Activated CD8-positive, alpha-beta memory T cell treated with anti-CD3 and anti-CD28 coated beads for 1 hour (primary cell): ENCODE measurements around the gene NRIP3.

Source experiments
- DNase-seq, 2 donors: peaks; one replicate each; pipeline ENCODE4 v3.0.0-alpha.2; 2020; ENCODE audit warnings: low read depth in 1 of 2; ENCODE audit errors: extremely low read depth in 1 of 2

NRIP3 gene

DNA sequence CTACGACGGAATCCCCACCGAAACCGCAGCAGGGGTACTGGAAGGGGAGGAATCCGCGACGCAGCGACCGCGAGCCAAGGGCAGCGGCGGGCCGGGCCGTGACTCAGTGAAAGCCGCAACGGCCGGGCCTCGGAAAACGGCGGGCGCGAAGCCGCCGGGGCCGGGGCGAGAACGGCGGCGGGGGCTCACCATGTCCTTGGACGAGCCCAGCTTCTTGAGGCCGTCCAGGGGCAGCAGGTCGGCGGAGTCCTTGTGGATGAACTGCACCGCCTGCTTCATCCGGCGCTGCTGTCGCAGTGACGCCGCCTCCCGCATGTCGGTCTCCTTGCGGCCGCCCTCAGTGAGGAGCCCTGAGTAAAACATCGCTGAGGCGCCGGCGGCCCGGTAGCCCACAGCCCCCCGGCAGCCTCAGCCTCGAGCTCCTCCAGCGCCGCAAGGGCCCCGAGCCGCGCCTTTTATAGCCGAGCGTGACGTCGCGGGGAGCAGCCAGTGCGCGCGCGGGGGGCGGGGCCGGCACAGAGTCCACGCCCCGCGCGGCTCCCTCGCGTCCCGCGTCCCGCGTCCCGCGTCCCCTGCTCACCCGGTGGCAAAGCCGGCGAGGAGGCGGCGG lies at the start of gene NRIP3:
Gene NRIP3 (minus strand): TSS at position 429 of the 610 bp plus-strand sequence. CDS start 66 bp downstream, at position 363.
- DNase-seq: peak; percentile 59 to 67

DNA sequence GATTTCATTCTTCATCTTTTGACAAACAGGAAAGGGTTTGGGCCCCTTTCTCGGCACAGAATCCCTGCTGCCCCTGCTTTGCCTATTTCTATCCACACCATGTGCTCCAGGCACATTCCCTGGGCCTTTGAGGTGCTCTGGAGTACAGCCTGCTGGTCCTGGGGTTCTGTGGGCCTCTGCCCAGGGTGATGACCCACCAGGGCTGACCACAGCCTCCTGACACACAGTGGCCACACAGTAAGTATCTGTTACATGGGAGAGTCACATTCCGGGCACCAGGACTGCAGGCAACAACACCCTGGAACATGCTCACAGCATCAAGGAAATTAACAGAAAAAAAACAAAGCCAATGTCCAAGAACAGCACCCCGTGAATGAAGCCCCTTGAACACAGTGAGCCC lies 48.5 kb upstream of the NRIP3 start:
- DNase-seq: no peak

DNA sequence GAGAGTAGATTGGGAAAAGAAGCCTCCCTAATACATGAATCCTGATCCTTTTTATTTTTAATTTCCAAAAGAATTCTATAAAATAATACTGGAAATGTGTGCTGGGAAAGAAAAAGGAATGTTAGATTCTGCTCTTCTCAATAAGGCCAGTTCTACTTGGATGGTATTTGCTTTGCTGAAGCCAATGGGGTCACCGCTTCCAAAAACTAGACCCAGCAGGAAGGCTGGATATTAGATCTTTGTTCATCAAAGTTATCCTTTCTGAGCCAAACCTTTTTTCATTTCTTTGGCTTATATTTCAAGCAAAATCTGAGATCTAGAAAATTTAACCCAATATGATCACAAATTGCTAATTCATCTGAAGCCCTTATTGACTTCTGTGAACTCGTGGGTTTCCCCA lies 46.2 kb upstream of the NRIP3 start:
- no peak for DNase-seq

DNA sequence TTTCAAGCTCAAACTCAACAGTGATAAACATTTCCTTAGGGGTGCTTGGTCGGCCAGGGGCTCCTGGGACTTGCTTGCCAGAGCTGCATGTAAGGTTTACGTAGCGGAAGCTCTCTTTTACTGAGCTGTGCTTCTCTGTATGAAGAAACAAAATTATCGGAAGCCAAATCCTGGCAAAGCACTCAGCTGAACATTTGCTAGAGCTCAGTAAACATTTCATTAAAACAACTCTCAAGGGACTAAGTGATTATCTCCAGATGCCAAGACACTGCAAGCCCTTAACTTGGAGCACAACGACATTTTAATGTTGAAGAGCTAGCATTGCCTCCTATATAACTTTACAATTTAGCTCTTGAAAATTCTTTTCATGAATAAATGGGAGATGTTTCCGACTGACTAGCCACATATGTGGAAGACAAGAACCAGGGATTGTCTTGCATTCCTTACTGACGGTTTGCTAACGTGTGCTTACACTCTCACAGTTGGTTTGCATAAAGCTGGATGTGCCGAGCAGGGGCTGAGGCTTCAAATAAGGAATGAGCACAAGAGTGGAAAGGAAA lies 44.2 kb upstream of the NRIP3 start:
- no peak for DNase-seq

DNA sequence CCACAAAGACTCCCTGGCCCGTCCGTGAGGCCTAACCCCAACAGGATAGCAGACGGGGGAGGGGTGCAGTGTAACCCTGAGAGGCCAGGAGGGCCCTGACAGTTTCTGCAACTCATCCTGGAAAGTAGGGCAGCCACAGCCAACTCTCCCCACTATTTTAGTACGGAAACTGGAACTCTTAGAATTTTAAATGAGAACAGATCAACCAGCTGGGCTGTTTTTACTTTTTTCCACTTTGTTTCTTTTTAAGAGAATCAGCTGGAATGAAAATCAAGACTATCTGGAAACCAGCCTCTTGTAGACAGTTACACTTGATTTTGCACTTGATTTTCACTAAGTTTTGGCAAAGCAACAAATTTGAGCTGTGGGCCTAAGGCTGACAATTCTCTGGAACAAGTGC lies 42.7 kb upstream of the NRIP3 start:
- no peak for DNase-seq

DNA sequence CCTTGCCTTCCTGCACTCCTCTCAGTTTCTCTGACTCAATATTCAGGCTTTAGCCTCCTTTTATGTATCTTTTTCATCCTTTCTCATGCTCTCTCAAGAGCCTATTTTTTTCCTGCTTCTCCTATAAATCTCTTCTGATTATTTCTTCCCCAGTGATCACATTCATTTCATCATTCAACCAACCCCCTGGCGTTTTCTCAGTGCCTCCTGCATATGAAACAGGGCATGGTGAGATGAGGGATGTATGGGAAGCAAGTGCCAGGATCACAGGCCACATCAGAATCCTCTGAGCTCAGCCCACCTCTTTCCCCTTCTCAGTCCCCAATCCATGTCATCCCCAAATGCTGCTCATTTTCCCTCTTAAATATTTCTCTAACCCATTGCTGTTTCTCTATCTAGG lies 38.7 kb upstream of the NRIP3 start:
- no peak for DNase-seq

DNA sequence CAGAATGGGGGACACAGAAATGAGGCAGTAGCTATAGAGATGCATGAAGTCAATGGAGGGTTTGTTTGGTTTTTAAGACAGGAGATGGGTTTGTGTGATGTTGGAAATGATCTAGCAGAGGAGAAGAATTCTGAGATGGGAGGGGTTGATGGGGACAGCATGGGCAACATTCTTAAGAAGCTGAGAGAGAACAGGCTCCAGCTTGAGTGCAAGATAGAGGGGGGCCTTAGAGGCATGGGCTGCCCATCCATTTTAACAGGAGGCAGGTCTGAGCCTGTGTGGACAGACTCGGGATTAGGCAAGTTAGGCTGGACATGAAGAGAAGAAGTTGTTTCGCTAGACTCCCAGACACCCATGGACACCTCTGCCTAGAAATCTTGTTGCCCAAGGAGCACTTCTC lies 37.9 kb upstream of the NRIP3 start:
- no peak for DNase-seq

DNA sequence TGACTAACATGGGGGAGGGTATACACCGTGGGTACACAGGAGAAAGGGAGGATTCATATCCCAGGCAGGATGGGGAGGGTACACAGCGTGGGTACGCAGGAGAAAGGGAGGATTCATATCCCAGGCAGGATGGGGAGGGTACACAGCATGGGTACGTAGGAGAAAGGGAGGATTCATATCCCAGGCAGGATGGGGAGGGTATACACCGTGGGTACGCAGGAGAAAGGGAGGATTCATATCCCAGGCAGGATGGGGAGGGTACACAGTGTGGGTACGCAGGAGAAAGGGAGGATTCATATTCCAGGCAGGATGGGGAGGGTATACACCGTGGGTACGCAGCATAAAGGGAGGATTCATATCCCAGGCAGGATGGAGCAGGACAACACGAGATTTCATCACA lies 36.6 kb upstream of the NRIP3 start:
- DNase-seq: no peak

DNA sequence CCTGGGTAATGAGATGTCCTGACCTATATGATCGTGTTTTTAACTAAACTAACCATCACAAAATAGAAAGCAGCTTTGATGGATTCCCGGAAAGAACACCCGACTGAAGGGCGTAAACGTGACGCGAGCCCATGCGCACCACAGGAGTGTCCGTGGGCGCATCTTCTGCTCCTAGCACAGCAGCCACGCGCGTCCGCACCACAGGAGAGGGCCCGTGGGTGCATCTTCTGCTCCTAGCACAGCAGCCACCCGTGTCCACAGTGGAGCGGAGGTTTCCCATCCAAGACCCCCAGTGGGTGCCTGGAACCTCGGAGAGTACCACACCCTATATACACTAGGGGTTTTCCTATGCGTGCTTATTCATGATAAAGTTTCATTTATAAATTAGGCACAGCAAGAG lies 36.1 kb upstream of the NRIP3 start:
- no peak for DNase-seq

DNA sequence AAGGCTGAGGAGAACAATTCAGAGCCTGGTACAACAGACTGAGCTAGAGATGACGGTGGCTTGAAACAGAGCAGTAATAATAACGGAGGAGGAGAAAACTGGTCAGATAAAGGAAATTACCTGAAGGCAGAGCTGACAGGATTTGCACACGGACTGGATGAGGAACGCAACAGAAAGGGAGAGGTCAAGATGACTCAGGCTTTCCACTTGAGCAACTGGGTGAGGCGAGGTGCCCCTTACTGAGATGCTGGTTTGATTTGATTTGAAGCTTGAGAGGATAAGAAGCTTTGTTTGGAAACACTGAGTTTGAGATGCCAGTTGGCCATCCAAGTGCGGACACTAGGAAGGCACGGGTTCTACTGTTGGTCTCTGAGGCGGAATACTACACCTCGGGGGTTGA lies 35.4 kb upstream of the NRIP3 start:
- no peak for DNase-seq

DNA sequence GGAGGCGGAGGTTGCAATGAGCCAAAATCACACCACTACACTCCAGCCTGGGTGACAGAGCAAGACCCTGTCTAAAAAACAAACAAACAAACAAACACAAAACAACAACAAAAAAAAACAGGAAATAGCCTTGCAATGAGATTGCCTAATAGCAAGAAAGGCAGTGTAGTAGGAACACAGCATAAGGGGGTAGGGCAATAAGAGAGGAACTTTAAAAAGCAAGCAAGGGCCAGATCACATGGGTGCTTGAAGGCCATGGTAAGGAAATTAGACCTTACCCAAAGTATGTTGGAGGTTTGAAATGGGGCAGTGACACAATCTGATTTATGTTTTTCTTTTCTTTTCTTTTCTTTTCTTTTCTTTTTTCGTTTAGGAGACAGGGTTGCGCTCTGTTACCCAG lies 34.7 kb upstream of the NRIP3 start:
- DNase-seq: no peak

DNA sequence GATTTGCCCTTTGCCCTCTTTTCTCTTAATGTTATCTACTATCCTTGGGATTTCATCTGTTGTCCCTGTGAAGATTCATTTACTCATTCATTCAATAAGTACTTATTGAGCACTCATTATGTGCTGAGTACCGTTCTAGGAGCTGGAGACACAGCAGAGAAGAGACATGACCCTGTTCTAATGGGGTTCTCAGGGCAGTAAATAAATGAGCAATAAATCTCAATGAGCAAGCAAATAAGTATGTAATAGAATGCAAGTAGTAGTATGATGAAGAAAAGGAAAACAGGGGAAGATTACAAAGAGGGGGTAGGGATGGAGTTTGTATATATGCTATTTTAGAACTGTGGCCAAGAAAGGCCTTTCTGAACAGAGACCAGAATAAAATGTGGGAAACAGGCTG lies 34.2 kb upstream of the NRIP3 start:
- no peak for DNase-seq

DNA sequence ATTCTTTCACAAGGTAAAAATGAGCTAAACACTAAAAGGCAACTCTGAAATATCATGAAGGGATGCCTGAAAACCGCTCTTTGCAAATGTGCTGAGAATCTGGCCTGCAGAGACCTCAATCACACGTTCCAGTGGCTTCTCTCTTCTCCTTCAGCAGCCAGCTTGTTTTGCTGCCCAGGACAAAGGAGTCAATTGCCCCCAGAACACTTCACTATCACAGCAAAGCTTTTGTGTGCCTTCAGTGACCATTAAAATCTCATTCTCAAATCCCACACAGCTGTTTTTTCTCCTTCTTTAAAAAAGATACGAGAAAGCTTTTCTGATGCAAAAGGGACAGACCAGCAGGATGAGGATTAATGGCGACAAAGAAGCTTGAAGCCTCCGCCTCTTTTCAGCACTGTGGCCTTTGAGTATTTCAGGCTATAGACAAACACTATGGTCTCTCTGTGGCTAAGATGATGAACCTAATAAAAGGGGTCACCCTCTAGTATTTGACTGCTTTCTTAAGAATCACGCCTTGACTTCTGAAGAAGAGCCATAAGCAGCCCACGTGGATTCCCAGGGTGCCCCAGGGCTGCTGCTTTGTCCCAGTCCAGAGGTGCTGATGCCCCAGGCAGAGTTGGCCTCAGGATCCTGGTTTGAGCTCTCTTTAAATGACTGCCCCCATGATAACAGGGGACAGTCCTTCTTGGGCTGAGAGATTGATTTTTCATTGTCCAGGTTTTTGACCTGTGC lies 33.4 kb upstream of the NRIP3 start:
- DNase-seq: no peak

DNA sequence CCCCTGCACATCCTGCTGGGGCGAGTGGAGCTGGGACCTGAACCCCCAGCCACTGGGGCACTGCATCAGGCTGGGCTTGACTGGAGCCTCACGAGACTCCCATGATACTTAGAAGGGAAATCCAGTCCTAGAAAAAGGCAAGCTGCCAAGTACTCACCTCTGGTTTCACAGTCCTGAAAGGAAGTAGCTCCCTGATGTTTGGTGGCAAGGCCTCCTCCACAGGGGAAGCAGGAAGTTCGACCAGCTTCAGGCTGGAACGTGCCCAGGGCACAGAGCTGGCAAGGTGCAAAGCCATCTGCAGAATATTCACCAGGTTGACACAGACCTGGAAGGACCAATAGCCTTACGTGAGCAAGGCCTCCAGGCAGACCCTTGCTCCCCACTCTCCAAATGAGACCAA lies 26.8 kb upstream of the NRIP3 start:
- DNase-seq: no peak

DNA sequence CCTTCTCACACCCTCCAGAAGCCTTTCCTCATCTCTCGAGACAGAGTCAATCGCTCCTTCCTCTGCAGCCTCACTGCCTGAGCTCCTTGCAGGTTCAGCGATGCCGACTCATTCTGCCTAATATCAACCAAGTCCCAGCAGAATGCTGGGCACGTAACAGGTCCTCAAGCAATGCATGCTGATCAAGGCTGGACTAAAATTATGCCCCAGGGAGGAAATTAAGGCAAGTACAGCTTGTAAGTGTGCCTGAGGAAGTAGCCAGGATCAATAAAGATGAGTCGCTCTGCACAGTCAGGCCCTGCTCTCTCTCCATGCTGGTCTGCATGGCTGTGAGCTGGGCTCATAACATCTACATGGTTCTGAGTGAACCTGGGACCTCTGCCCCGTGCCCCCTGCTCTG lies 25.6 kb upstream of the NRIP3 start:
- no peak for DNase-seq

DNA sequence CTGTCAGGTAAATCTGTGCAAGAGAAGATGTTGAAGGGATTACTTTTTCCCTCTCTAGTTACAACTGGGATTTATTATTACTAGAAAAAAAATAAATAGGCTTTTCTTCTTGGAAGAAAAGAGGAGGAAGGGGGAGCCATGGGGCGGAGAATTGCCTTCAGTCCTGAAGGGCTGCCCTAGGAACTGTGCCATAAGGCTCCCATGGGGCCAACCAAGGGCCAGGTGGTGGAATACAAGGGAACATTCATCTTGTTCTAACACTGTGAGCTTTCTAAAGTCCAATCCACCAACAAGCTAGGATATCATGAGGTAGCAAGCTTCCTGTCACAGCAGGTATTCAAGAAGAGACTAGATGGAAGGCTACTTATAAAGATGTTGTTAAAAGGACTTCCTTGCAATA lies 24.8 kb upstream of the NRIP3 start:
- DNase-seq: no peak

DNA sequence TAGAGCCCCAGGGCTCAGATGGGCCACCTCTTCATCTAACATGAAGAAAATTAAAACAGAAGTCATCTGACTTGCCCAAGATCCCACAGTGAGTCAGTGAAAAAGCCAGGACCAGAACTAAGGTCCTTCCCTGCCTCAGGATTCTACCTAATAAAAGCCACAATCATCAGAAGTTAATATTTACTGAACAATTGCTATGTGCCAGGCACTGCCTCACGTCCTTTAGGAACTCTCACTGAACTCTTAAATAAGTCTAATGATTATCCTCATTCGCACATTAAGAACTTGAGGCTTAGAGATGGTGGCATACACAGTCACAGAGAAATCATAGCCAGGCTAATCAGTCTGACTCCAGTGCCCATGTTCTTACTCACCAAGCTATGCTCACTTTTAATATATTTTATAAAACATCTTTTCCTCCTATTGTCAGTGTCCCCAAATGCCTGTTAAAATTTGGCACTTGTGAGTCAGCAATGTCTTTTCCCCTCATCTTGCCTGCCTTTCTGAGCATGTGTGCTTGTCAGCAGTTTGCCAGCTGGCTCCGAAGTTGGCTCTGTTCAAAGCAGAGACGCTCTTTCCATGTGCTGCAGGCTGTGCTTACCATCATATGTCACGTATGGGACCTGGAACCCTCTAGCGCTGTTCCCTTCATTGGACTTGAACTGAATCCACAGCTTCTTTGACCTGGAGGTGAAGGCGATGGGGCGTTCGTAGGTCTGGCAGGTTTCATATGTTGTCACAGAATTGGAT lies 21.5 kb upstream of the NRIP3 start:
- DNase-seq: no peak

DNA sequence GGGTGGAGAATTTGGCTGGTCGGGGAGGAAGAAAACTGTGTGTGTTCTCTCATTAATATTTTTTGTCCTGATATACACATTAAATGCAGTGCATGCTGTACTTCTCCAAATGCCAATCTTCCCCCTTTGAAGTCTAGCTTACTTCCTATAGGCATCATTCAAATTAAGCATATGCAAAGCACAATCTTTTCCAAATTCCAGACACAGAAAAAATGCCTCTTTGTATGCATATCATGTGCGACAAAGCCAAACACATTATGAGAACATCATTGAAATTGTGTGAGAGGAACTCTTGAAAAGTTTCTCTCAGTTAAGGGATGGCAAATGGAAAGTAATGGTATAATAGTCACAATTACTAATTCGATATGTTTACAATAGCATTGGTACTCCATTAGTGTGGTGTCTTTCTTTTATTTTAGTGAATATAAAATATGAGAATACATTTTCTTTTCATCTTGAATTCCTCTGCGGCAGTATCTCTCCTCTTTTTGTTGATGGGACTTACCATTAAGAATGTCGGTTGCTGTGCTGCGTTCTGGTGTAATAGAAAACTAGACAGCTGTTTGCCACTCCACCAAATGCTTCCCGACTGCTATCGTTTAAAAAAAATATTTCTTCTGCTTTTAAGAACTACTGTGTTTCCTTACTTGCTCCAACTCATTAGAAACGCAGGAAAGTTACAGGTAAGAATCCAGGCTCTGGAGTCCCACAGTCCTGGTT lies 19.3 kb upstream of the NRIP3 start:
- no peak for DNase-seq

DNA sequence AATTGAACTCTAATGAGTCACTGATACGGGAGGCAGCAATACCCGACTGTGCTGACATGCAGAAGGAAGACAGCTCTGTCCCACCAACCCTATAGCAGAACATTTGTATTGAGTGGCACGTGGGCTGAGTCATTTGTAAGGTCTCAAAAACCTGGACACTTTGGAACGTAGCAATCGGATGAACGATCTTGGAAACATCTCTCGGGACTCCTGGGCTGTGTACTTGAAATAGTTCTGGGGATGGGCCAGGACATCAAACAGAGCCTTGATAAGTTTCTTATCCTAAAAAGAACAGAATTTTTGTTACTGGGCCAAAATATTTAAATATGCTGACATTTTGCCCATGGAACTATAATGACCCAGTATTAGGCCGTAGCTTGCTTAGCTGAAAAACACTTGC lies 17.1 kb upstream of the NRIP3 start:
- no peak for DNase-seq

DNA sequence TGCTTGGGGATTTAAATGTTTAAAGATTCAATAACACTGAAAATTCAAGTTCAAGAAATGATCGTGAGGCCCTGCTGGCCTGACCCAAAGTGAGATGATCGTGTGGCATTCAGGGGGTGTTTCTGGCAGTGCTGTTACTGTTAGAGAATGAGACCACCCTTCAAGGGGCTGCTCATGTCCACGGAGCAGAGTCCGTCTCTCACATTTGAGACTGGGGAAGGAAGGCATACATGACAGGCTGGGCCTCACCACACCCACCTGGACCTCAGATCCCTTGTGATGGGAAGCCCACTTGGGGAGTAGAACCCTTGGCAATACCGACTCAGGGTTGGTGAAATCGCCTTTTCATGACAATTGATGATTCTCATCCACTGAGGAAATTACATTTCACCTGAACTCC lies 16.1 kb upstream of the NRIP3 start:
- no peak for DNase-seq

DNA sequence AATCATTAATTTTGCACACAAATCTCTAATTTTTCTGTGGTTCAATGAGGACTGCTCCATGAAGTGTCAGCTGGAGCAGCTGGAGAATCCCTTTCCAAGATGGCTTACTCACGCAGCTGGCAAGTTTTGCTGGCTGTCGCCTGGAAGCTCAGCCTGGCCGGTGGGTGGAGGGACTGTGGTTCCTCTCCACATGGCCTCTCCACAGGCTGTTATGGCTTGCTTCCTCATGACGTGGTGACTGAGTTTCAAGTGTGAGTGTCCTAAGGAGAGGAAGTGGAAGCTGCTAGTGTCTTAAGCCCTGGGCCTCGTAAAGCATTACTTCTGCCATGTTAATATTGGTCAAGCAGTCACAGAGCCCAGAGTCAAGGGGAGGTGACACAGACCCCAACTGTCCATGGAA lies 14.0 kb upstream of the NRIP3 start:
- no peak for DNase-seq
